SK-MEL-5 (cell line): ENCODE results near the gene TLCD3B. TPM values are rescaled to one million over a fixed set of nuclear protein-coding genes. Genes with fewer than 3 reads are reported as not detected.

ENCODE experiments used
- DNase-seq: peaks from one replicate; pipeline ENCODE4 v3.0.0-alpha.2; 2016; ENCODE audit warnings: low read depth, low spot score
- in situ Hi-C: cut with HindIII; loops from 2 replicates; pipeline ENCODE4 v1.10.0; 2016; ENCODE audit warnings: low sequenced_read_pairs, high pct_unique_total_duplicates, low pct_unique_long_range_greater_than_20kb
- polyA plus RNA-seq, 2 experiments: library from polyadenylated mRNA; depleted of rRNA; stranded (reverse); fragments of >200 nt; gene quantifications; 2 replicates each; pipeline ENCODE4 v1.2.3, GENCODE V29; 2015
- total RNA-seq: library from RNA; depleted of rRNA; stranded (reverse); fragments of >200 nt; shearing (Covaris generic); gene quantifications from 2 replicates; pipeline ENCODE4 v1.2.3, GENCODE V29; 2014; rRNA removed

The TLCD3B gene, protein sequence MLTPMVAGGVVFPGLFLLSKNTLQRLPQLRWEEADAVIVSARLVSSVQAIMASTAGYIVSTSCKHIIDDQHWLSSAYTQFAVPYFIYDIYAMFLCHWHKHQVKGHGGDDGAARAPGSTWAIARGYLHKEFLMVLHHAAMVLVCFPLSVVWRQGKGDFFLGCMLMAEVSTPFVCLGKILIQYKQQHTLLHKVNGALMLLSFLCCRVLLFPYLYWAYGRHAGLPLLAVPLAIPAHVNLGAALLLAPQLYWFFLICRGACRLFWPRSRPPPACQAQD
- total RNA-seq = not detected in 2 replicates
- not detected in 2 replicates for polyA plus RNA-seq (2015; cell fraction: cytosol; rRNA removed)
- polyA plus RNA-seq (2015; cell fraction: nucleus; rRNA removed) = 0.93 TPM in 1 of 2 replicates, not detected in the other

DNA sequence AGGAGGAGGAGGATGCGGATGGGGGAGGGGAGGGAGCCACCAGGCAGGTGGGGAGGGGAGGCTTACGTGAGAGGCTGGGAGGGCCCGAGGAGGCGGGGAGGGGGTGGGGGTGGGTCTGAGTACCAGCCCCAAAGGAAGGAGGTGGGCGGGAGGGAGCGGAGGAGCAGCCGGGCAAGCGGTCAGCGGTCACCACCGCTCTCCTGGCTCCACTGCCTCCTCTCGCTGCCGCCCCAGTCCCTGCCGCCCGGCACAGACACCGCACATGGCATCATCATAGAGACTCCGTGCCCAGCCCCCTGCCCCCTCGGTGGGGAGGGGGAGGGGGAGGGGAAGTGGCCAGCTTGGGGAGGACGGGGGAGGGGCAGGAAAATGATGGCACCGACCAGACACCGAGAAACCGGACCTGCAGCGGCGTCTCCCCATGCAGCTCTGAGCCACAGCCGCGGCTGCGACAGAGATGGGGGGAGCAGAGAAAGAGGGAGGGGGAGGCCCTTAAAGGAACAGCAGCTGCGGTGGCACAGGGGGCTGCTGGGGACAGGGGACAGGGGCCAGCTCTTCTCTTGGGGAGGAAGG lies at the start of gene TLCD3B:
TSS of gene TLCD3B (minus strand) at position 431 of the 573 bp plus-strand sequence. CDS start 744 bp downstream, outside the sequence.
- in situ Hi-C loops = no loop called here
- DNase-seq = no peak

DNA sequence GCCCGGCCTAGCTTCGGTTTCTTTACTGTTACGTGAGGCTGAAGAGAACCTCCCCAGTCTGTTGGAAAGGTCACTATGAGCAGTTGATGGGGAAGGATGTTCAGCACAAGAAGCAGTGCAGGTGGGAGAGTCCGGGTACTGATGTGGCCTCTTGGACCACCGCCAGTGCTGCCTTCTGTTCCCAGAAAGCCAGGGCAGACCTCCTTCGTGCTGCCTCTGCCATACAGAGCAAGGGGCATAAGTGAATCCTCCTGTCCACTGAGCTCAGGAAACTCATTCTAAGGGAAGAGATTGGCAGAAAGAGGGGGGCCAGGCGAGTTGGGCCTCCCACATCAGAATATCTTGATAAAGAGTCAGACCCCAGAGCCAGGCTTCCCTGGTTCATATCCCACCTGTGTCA lies 48.4 kb upstream of the TLCD3B start:
- in situ Hi-C loops = no loop called here
- no peak for DNase-seq

DNA sequence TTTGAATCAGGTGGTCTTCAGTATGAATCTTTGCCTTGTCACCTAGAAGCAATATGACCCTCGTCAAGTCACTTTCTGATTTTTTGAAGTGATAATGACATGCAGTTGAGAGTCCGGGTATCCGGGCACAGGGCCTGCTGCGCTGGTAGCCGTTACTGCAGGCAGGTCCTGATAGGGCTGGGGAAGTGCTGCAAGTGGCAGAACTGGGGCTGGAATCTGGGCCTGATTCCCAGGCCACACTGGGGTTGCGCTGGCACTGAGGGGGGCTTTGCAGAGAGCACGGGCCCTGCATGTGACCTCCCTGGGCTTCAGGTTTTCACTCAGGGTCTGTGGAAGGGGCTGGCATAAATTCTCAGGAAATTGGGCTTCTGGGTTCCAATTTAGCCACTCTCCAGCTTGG lies 47.7 kb upstream of the TLCD3B start:
- in situ Hi-C loops = no loop called here
- no peak for DNase-seq

DNA sequence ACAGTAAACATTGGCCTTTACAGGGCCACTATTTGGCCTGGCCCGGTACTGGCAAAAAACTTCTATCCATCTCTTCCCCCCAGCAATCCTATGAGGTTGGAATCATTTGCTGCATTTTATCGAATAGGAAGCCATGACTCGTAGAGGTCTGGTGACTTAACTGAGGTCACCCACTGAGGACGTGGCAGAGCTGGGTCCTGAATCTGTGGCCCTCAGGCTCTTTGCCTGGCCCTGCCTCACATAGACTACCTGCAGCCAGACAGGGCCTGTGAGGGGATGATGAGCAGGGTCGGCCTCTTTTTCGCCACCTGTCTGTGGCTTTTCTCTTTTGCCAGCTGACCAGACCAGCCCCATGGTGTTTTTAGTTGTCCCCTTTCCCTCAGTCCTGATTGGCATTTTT lies 46.6 kb upstream of the TLCD3B start:
- DNase-seq = no peak
- in situ Hi-C loops = no loop called here

DNA sequence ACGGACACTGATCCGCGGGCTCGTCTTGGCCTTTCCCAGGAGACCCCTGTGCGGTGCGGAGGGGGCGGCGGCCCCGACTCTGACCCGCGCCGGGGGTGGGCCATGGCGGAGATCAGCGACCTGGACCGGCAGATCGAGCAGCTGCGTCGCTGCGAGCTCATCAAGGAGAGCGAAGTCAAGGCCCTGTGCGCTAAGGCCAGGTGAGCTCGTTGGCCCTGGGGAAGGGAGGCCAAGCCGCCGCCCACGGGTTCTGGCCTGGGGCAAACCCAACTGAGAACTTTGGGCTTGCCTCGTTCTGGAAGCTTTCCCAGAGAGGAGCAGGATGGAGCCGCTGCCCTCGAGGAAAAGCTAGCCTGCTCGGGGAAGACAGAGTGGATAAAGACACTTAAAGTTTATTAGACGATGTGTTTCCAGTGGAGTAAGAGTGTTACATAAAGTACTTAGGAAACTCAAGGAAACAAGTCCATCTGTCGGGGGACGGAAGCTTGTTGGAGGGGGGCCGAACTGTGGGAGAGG lies 45.3 kb upstream of the TLCD3B start:
- in situ Hi-C loops = no loop called here
- DNase-seq = no peak

DNA sequence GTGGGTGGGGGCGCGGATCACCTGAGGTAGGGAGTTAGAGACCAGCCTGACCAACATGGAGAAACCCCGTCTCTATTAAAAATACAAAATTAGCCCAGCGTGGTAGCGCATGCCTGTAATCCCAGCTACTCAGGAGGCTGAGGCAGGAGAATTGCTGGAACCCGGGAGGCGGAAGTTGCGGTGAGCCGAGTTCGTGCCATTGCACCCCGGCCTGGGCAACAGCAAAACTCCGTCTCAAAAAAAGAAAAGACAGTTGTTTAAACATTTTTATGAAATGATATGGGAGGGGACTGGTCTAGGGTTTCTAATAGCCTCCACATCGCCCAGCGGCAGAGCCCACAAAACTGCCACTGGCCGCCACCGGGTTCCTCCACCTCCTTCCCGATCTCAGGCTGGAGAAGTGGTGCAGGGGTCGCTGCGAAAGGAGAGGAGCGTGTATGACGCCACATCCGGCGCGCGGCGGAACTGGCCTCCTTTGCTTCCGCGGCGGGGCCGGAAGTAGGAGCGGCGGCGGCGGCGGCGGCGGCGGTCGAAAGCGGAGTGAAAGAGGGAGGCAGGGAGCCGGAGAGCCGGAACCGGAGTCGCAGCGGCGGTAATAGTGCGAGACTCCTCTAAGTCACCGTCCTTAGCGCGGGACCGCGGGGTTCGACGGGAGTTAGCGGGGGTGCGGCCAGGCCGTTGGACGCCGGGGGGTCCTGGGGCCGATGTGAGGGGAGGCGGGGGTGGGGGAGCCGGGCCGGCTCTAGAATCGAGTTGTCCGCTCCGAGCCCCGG lies 44.6 kb upstream of the TLCD3B start, which contains the start of gene PPP4C:
TSS of gene PPP4C (plus strand) at position 492 of the 773 bp plus-strand sequence. CDS start 384 bp downstream, outside the sequence.
- peak; percentile 87 for DNase-seq
- in situ Hi-C loops = no loop called here

DNA sequence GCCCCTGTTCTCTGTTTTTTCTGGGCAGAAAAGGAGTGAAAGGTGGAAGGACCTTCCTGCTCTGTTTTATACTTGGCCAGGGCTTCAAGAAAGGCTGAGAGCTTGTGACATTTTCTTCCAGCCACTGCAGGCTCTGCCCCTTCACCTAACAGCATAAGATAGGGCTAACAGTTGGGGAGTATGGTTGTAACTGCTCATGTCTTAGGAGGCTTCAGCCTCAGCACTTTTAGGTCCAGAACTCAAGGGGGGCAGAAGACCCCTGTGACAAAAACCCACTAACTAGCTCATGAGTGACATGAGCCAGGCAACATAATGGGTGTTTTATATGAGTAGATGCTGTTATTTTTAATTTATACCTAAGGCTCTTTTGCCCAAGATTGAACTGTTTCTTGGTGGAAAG lies 39.4 kb upstream of the TLCD3B start:
- in situ Hi-C loops = no loop called here
- no peak for DNase-seq

DNA sequence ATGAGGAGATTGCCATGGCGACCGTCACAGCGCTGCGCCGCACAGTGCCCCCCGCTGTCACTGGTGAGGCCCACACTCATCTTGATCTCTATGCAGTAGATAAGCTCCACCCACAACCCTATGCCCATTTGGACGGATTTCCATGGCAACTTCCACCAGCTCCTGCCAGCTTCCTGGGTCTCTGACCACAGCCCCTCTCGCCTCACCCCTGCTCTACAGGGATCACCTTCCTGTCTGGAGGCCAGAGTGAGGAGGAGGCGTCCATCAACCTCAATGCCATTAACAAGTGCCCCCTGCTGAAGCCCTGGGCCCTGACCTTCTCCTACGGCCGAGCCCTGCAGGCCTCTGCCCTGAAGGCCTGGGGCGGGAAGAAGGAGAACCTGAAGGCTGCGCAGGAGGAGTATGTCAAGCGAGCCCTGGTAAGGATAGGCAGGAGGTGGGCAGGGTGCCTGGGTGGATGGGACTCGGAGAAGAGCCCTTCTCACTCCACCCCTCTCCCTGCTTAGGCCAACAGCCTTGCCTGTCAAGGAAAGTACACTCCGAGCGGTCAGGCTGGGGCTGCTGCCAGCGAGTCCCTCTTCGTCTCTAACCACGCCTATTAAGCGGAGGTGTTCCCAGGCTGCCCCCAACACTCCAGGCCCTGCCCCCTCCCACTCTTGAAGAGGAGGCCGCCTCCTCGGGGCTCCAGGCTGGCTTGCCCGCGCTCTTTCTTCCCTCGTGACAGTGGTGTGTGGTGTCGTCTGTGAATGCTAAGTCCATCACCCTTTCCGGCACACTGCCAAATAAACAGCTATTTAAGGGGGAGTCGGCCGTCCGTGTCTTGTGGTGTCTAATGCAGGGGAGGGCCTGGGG lies 38.8 kb upstream of the TLCD3B start:
- peak; percentile 76 for DNase-seq
- in situ Hi-C loops = no loop called here

DNA sequence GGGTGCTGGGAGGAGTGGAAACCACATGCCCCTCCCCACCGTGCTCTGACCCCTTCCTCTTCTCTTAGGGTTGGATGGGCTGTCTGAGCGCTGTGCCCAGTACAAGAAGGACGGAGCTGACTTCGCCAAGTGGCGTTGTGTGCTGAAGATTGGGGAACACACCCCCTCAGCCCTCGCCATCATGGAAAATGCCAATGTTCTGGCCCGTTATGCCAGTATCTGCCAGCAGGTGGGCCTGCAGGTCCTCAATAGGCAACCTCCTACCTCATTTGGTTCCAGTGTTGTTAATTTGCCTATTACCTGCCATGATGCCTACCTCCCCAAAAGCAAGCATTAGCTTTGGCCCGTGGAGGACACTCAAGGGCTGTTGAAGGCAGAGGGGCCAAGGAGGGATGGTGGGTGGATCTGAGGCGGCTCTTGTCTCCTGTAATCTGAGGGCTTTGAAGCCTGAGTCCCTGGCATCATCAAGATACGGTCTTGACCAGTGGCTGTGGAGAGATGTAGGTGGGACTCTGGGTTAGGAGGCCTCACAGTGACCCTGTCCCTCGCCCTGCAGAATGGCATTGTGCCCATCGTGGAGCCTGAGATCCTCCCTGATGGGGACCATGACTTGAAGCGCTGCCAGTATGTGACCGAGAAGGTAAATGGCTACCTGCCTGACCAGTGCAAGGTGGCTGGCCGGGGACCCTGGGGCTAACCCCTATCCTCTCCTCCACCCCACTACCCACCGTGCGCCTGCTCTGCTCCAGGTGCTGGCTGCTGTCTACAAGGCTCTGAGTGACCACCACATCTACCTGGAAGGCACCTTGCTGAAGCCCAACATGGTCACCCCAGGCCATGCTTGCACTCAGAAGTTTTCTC lies 37.9 kb upstream of the TLCD3B start:
- DNase-seq = peak; percentile 42
- in situ Hi-C loops = no loop called here

DNA sequence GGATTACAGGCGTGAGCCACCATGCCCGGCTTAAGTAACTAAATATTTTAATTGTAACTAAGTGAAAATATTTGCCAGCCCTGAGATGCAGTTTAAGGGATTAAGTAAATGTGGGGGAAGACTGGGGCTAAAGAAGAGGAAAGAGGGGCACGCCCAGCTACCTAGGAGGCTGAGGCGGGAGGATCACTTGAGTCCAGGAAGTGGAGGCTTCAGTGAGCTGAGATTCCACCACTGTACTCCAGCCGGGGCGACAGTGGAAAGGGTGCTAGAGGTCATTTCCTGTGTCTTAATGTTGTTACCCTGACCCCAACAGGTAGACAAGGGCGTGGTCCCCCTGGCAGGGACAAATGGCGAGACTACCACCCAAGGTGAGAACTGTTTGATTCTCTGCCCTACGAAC lies 37.3 kb upstream of the TLCD3B start:
- in situ Hi-C loops = no loop called here
- no peak for DNase-seq

DNA sequence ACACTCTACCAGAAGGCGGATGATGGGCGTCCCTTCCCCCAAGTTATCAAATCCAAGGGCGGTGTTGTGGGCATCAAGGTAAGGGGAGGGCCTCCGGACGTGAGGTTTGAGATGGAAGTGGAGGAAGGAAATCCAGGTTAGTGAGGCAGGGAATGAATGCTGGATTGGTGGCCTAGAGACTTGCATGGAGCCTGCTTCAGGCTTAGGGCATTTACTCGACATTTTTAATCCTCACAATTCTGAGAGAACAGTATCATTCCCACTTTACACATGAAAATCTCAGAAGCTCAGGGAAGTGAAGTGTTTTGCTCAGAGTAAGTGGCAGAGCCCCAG lies 36.5 kb upstream of the TLCD3B start:
- in situ Hi-C loops = no loop called here
- no peak for DNase-seq

DNA sequence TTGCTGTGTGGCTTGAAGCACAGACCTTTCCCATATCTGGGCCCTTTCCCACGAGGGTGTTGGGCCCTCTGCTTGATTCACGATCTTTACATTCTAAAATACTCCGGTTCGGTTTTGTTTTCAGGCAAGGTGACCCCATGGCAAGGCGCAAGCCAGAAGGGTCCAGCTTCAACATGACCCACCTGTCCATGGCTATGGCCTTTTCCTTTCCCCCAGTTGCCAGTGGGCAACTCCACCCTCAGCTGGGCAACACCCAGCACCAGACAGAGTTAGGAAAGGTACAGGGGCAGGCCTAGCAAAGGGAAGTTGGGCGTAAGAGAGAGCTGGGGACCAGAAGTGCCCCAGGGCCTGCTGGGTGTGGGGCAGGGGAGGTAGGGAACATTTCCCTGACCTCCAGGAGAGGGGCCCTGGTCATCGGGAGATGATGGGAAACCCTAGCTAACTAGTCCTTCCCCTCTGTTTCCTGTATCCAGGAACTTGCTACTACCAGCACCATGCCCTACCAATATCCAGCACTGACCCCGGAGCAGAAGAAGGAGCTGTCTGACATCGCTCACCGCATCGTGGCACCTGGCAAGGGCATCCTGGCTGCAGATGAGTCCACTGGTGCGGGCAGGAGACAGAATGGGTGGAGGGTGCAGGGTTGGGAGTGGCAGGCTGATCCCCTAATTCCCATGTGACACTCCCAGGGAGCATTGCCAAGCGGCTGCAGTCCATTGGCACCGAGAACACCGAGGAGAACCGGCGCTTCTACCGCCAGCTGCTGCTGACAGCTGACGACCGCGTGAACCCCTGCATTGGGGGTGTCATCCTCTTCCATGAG lies 35.9 kb upstream of the TLCD3B start:
- in situ Hi-C loops = no loop called here
- DNase-seq = no peak

DNA sequence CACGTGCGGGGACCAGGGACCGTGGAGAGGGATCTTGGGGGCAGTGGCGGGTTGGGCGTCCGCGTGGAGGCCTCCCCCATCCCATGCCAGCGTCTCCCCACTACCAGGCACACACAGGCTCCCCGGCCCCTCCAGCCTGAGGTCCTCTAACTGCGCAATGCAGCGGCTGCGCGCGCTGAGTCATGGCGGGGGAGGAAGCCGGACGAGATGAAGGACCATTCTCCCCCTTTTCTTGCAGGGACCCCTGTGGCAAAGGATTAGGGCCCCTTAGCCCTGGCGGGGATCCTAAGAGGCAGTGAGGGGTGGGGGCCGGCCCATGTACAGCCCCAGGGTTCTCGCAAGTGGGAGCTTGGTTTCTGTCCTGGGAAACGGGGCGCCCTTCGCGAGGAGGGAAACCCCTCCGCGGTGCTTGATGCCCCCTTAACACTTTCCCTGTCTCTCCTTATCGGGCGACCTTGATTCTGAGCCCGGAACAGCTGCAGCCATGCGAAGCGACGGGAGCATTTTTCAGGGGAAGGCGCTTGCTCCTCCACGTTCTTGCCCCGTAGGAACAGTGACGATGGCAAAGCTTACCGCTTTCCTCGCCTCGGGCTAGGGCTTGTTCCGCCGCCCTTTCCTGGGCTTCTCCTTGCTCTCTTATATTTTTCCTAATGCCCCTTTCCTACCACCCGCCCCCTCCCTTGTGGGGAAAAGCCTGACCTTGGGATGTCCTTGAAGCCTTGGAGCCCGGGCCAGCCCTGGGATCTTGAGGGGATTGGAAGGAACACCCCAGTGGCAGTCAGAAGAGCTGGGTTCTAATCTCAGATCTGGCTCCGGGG lies 35.1 kb upstream of the TLCD3B start:
- no peak for DNase-seq
- in situ Hi-C loops = no loop called here

DNA sequence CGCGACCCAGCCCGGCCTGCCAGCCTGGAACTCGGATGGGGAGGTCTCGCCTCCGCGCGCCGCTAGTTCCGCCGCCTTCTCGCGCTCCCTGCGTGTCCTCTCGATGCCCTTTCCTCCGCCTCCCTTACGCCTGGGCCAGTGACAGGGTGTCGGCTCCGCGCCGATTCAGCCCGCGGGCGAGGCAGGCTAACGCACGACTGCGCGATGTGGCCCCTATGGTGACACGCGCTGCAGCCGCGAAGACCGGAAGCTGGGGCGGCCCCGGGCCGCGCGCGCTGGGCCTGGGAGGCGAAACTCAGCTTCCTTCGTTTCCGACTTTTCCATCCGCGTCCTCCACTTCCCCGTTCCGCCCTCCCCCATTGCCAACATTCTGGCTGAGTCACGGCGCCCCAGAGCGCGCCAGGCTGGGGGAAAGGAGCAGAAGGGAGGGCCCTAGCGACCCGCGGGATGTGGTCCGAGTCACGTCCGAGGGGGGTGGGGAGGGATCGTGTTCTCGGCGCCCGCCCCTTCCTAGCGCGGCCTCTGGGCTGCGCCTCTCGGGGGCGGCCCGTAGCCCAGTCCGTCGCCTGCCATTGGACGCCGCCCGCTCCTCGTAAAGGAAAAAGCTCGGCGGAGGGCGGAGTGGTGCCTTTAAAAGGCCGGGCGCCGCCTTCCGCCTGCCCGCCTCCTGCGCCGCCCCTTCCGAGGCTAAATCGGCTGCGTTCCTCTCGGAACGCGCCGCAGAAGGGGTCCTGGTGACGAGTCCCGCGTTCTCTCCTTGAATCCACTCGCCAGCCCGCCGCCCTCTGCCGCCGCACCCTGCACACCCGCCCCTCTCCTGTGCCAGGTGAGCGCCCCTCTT lies 34.3 kb upstream of the TLCD3B start, which contains the start of gene ALDOA:
TSS of gene ALDOA (plus strand) at position 659 of the 841 bp plus-strand sequence. CDS start 1,138 bp downstream, outside the sequence.
- in situ Hi-C loops = no loop called here
- peak; percentile 95 for DNase-seq
